Stimulated activated CD8-positive, alpha-beta memory T cell treated with anti-CD3 and anti-CD28 coated beads, Interleukin-4, amount 100 ng/mL, for 48 hours (primary cell): ENCODE data around the gene SLC7A1.

Source experiments
- DNase-seq: peaks from one replicate; pipeline ENCODE4 v3.0.0-alpha.2; 2020

The SLC7A1 gene

GRCh38 chr13:29484796-29485195, 110.7 kb downstream of the SLC7A1 start:
- DNase-seq = no peak

- no peak for DNase-seq
These were observed 111.3 kb downstream of the SLC7A1 start for GRCh38 chr13:29484236-29484635.

GRCh38 chr13:29483623-29484022, 111.9 kb downstream of the SLC7A1 start:
- DNase-seq = no peak

- DNase-seq = no peak
These were observed 112.3 kb downstream of the SLC7A1 start for GRCh38 chr13:29483211-29483610.

GRCh38 chr13:29482504-29482903, 113.0 kb downstream of the SLC7A1 start:
- no peak for DNase-seq

- no peak for DNase-seq
These were observed 113.9 kb downstream of the SLC7A1 start for GRCh38 chr13:29481603-29482002.

GRCh38 chr13:29480893-29481525, 114.5 kb downstream of the SLC7A1 start:
- no peak for DNase-seq

GRCh38 chr13:29479716-29480492, 115.6 kb downstream of the SLC7A1 start:
- no peak for DNase-seq

GRCh38 chr13:29476046-29476445, 119.4 kb downstream of the SLC7A1 start:
- DNase-seq = no peak

GRCh38 chr13:29474991-29475390, 120.5 kb downstream of the SLC7A1 start:
- no peak for DNase-seq

GRCh38 chr13:29473166-29473565, 122.3 kb downstream of the SLC7A1 start:
- no peak for DNase-seq

GRCh38 chr13:29472332-29472961, 123.0 kb downstream of the SLC7A1 start:
- DNase-seq = peak; percentile 73

- DNase-seq = no peak
These were observed 123.9 kb downstream of the SLC7A1 start for GRCh38 chr13:29471551-29471950.

GRCh38 chr13:29465741-29466293, 129.7 kb downstream of the SLC7A1 start:
- no peak for DNase-seq

- DNase-seq = peak; percentile 1
These were observed 131.3 kb downstream of the SLC7A1 start for GRCh38 chr13:29464105-29464679.

- no peak for DNase-seq
These were observed 135.6 kb downstream of the SLC7A1 start for GRCh38 chr13:29459813-29460355.
